K562 (cell line): ENCODE measurements around the gene PIGN.

Experiments used
- ATF3 ChIP-seq, 2 experiments: fragments of 450-650 bp in 1 of 2; sonication (generic) in 1 of 2; formaldehyde crosslinking in 1 of 2; IDR thresholded peaks in 1 of 2; conservative IDR thresholded peaks in 1 of 2; 2 replicates each; pipeline versions ENCODE4 v1.6.1 to v1.8.1; 2016 to 2023; ENCODE audit warnings: mild to moderate bottlenecking in 2 of 2, moderate library complexity in 2 of 2, inconsistent platforms in 1 of 2, missing genetic modification reagents in 1 of 2
- FIP1L1 ChIP-seq: fragments of 200-400 bp; formaldehyde crosslinking; IDR thresholded peaks from 2 replicates; pipeline ENCODE4 v1.6.1; 2018; ENCODE audit warnings: mild to moderate bottlenecking, low read depth, low read length; ENCODE audit not compliant: poor library complexity, severe bottlenecking
- POLR2AphosphoS5 ChIP-seq: IDR thresholded peaks from 2 replicates; pipeline ENCODE4 v1.6.1; 2011; ENCODE audit warnings: mild to moderate bottlenecking, low read depth, low read length, moderate library complexity; ENCODE audit not compliant: control insufficient read depth, insufficient read depth
- THRA ChIP-seq: fragments of 450-650 bp; IDR thresholded peaks from 2 replicates; pipeline ENCODE4 v1.6.1; 2017; ENCODE audit warnings: mild to moderate bottlenecking, moderate library complexity
- USF1 ChIP-seq: sonication (generic); formaldehyde crosslinking; IDR thresholded peaks from 2 replicates; pipeline ENCODE4 v1.9.0; 2022; ENCODE audit warnings: mild to moderate bottlenecking, missing genetic modification reagents
- ZBTB9 ChIP-seq: fragments of 450-650 bp; formaldehyde crosslinking; IDR thresholded peaks from 2 replicates; pipeline ENCODE4 v1.4.0; 2020; ENCODE audit warnings: mild to moderate bottlenecking, moderate library complexity
- ZNF584 ChIP-seq: fragments of 200-800 bp; sonication (Bioruptor generic); IDR thresholded peaks from 2 replicates; pipeline ENCODE4 v1.6.1; 2016; ENCODE audit warnings: low read depth, mild to moderate bottlenecking, missing genetic modification characterization, missing compliant biosample characterization

GRCh38 chr18:62027914-62028520 is 158.8 kb downstream of the PIGN start:
- no peak for TF ChIP-seq ZNF584 (CRISPR knock-in tag)
- no peak for TF ChIP-seq FIP1L1
- TF ChIP-seq ZBTB9 (CRISPR knock-in tag), result no peak
- TF ChIP-seq USF1 (CRISPR knock-in tag), result no peak
- TF ChIP-seq THRA, result no peak
- TF ChIP-seq POLR2AphosphoS5, result no peak
- TF ChIP-seq ATF3 (IDR thresholded peaks at IDR 0.05), result no peak
- TF ChIP-seq ATF3 (CRISPR knock-in tag; conservative IDR thresholded peaks at IDR 0.05), result no peak
